IMR-90 (cell line): ENCODE measurements around the gene PCGF2. TPM values are rescaled to one million over a fixed set of nuclear protein-coding genes. Genes with fewer than 3 reads are reported as not detected.

Experiments used
- ATAC-seq: fragments of 200-7000 bp; cut with Tn5 transposase; 2 replicates; pipeline ENCODE4 v1.9.1; 2020; ENCODE audit warnings: low read depth, mild to moderate bottlenecking, moderate library complexity
- BruUV-seq: library from RNA; stranded (reverse); fragments of 400-500 nt; replicated peaks from 2 replicates; lab custom pipeline; 2021; lab: Mats Ljungman, UMichigan
- CTCF ChIA-PET: fragments of 300-600 bp; formaldehyde crosslinking; extraction: SDS; loops from one replicate; lab custom pipeline; 2021; ENCODE audit warnings: antibody characterized with exemption; lab: Yijun Ruan, JAX
- POLR2A ChIA-PET: fragments of 300-600 bp; sonication (Branson Sonifier 250); formaldehyde crosslinking; loops from one replicate; lab custom pipeline; 2022; ENCODE audit warnings: antibody characterized with exemption; ENCODE audit not compliant: unreplicated experiment; lab: Charles Lee
- DNase-seq: peaks from one replicate; pipeline ENCODE4 v3.0.0; 2013
- H2AFZ ChIP-seq: replicated peaks from 2 replicates; pipeline ENCODE3; 2013; ENCODE audit warnings: low read length, mild to moderate bottlenecking; ENCODE audit not compliant: poor library complexity
- H2AK5ac ChIP-seq: 2 replicates; pipeline ENCODE4 v1.6.1; 2013; ENCODE audit warnings: low read depth, low read length, inconsistent platforms
- H2AK9ac ChIP-seq: replicated peaks from 2 replicates; pipeline ENCODE3; 2013; ENCODE audit warnings: mild to moderate bottlenecking, low read depth, low read length, moderate library complexity; ENCODE audit not compliant: poor library complexity
- H2BK120ac ChIP-seq: 2 replicates; pipeline ENCODE4 v1.6.1; 2013; ENCODE audit warnings: low read depth, low read length, inconsistent platforms
- H2BK15ac ChIP-seq: 3 replicates; pipeline ENCODE4 v1.6.1; 2013; ENCODE audit warnings: low read depth, low read length, inconsistent platforms
- H2BK20ac ChIP-seq: 2 replicates; pipeline ENCODE4 v1.6.1; 2013; ENCODE audit warnings: low read depth, mild to moderate bottlenecking, inconsistent platforms, low read length, moderate library complexity
- H2BK5ac ChIP-seq: 2 replicates; pipeline ENCODE4 v1.6.1; 2013; ENCODE audit warnings: mild to moderate bottlenecking, low read depth, low read length, inconsistent platforms; ENCODE audit not compliant: poor library complexity, severe bottlenecking
- H3K14ac ChIP-seq: replicated peaks from 2 replicates; pipeline ENCODE4 v1.6.1; 2013; ENCODE audit warnings: low read depth, low read length, inconsistent platforms
- H3K18ac ChIP-seq: 2 replicates; pipeline ENCODE4 v1.6.1; 2013; ENCODE audit warnings: low read depth, low read length, control low read depth
- H3K23ac ChIP-seq: 2 replicates; pipeline ENCODE4 v1.6.1; 2013; ENCODE audit warnings: low read depth, low read length, inconsistent platforms
- H3K27ac ChIP-seq: 2 replicates; pipeline ENCODE4 v1.5.1; 2013; ENCODE audit warnings: mild to moderate bottlenecking, control low read depth, low read length; ENCODE audit not compliant: insufficient read depth
- H3K27me3 ChIP-seq: 2 replicates; pipeline ENCODE4 v1.6.1; 2013; ENCODE audit warnings: low read length; ENCODE audit not compliant: control insufficient read depth, insufficient read depth
- H3K36me3 ChIP-seq: 2 replicates; pipeline ENCODE4 v1.6.1; 2013; ENCODE audit warnings: low read length, mixed read lengths; ENCODE audit not compliant: control insufficient read depth, insufficient read depth
- H3K4ac ChIP-seq: 2 replicates; pipeline ENCODE4 v1.6.1; 2013; ENCODE audit warnings: low read depth, low read length, inconsistent platforms
- H3K4me1 ChIP-seq: 2 replicates; pipeline ENCODE4 v1.6.1; 2013; ENCODE audit warnings: low read length, mixed read lengths; ENCODE audit not compliant: control insufficient read depth, insufficient read depth
- H3K4me2 ChIP-seq: 2 replicates; pipeline ENCODE4 v1.6.1; 2013; ENCODE audit warnings: low read depth, mild to moderate bottlenecking, control low read depth, low read length, moderate library complexity
- H3K4me3 ChIP-seq: 2 replicates; pipeline ENCODE4 v1.5.1; 2013; ENCODE audit warnings: low read depth, mild to moderate bottlenecking, control low read depth, low read length, moderate library complexity; ENCODE audit not compliant: insufficient read depth
- H3K56ac ChIP-seq: 2 replicates; pipeline ENCODE4 v1.6.1; 2013; ENCODE audit warnings: low read length, inconsistent platforms; ENCODE audit not compliant: insufficient read depth; ENCODE audit errors: extremely low read depth
- H3K79me1 ChIP-seq, 2 experiments: 2 replicates each; pipeline ENCODE4 v1.6.1; 2013; ENCODE audit warnings: low read length in 2 of 2, inconsistent platforms in 1 of 2, low read depth in 1 of 2
- H3K9ac ChIP-seq: 2 replicates; pipeline ENCODE4 v1.6.1; 2013; ENCODE audit warnings: low read depth, low read length, control low read depth
- H3K9me1 ChIP-seq: 2 replicates; pipeline ENCODE4 v1.6.1; 2013; ENCODE audit warnings: low read length, inconsistent platforms; ENCODE audit not compliant: insufficient read depth
- H3K9me3 ChIP-seq: 2 replicates; pipeline ENCODE4 v1.6.1; 2013; ENCODE audit warnings: low read length; ENCODE audit not compliant: control insufficient read depth, insufficient read depth
- H4K20me1 ChIP-seq: 2 replicates; pipeline ENCODE4 v1.6.1; 2013; ENCODE audit warnings: low read length, inconsistent platforms; ENCODE audit not compliant: insufficient read depth
- H4K5ac ChIP-seq: 2 replicates; pipeline ENCODE4 v1.6.1; 2013; ENCODE audit warnings: mild to moderate bottlenecking, low read depth, low read length, control low read depth
- H4K8ac ChIP-seq, 2 experiments: 2 replicates each; pipeline ENCODE4 v1.6.1; 2013; ENCODE audit warnings: low read depth in 2 of 2, low read length in 2 of 2, control low read depth in 1 of 2, inconsistent platforms in 1 of 2
- H4K91ac ChIP-seq: 2 replicates; pipeline ENCODE4 v1.6.1; 2013; ENCODE audit warnings: low read depth, low read length, inconsistent platforms; ENCODE audit not compliant: insufficient read depth
- BHLHE40 ChIP-seq: fragments of 150-350 bp; IDR thresholded peaks from 2 replicates; pipeline ENCODE4 v1.6.1; 2016; ENCODE audit warnings: mild to moderate bottlenecking, low read depth, low read length
- CEBPB ChIP-seq: IDR thresholded peaks from 2 replicates; pipeline ENCODE4 v1.6.1; 2012; ENCODE audit warnings: low read depth, low read length, improper control_type of control experiment
- CHD1 ChIP-seq: IDR thresholded peaks from 2 replicates; pipeline ENCODE4 v1.6.1; 2012; ENCODE audit warnings: low read depth, low read length, improper control_type of control experiment
- CTCF ChIP-seq: conservative IDR thresholded peaks from 2 replicates; pipeline ENCODE4 v1.5.1; 2012; ENCODE audit warnings: mild to moderate bottlenecking, low read depth, low read length, improper control_type of control experiment
- ELK1 ChIP-seq: fragments of 150-350 bp; IDR thresholded peaks from 2 replicates; pipeline ENCODE4 v1.6.1; 2016; ENCODE audit warnings: low read depth, mild to moderate bottlenecking, low read length, moderate library complexity, borderline replicate concordance
- FOS ChIP-seq: fragments of 150-350 bp; IDR thresholded peaks from 2 replicates; pipeline ENCODE4 v1.6.1; 2016; ENCODE audit warnings: low read depth, low read length
- MAFK ChIP-seq: IDR thresholded peaks from 2 replicates; pipeline ENCODE4 v1.6.1; 2012; ENCODE audit warnings: low read depth, low read length, improper control_type of control experiment
- MAZ ChIP-seq: IDR thresholded peaks from 2 replicates; pipeline ENCODE4 v1.6.1; 2012; ENCODE audit warnings: low read depth, mild to moderate bottlenecking, low read length, improper control_type of control experiment, moderate library complexity, borderline replicate concordance
- MXI1 ChIP-seq: IDR thresholded peaks from 2 replicates; pipeline ENCODE4 v1.6.1; 2012; ENCODE audit warnings: low read depth, mild to moderate bottlenecking, low read length, moderate library complexity, borderline replicate concordance
- NFE2L2 ChIP-seq: fragments of 150-350 bp; IDR thresholded peaks from 2 replicates; pipeline ENCODE4 v1.6.1; 2016; ENCODE audit warnings: low read depth, mild to moderate bottlenecking, low read length
- POLR2A ChIP-seq: IDR thresholded peaks from 2 replicates; pipeline ENCODE4 v1.6.1; 2012; ENCODE audit warnings: mild to moderate bottlenecking, low read depth, low read length
- RAD21 ChIP-seq: IDR thresholded peaks from 2 replicates; pipeline ENCODE4 v1.6.1; 2012; ENCODE audit warnings: low read length, improper control_type of control experiment
- RCOR1 ChIP-seq: IDR thresholded peaks from 2 replicates; pipeline ENCODE4 v1.6.1; 2012; ENCODE audit warnings: mild to moderate bottlenecking, low read length, improper control_type of control experiment; ENCODE audit not compliant: insufficient replicate concordance
- RFX5 ChIP-seq: IDR thresholded peaks from 2 replicates; pipeline ENCODE4 v1.8.0; 2012; ENCODE audit warnings: low read depth, mild to moderate bottlenecking, low read length, moderate library complexity
- SMC3 ChIP-seq: fragments of 150-350 bp; IDR thresholded peaks from 2 replicates; pipeline ENCODE4 v1.6.1; 2016; ENCODE audit warnings: low read depth, mild to moderate bottlenecking, antibody characterized with exemption, low read length, moderate library complexity
- USF2 ChIP-seq: fragments of 150-350 bp; IDR thresholded peaks from 2 replicates; pipeline ENCODE4 v1.6.1; 2017; ENCODE audit warnings: mild to moderate bottlenecking, antibody characterized with exemption, low read length, low read depth
- WGBS, 2 experiments: methylation state at CpG; one replicate each; pipeline versions ENCODE4 v1.1.5 to v1.1.7; 2013; ENCODE audit warnings: missing lambda C conversion rate in 2 of 2; ENCODE audit not compliant: insufficient read length in 1 of 2; ENCODE audit errors: extremely low coverage in 2 of 2; 5-methylcytosine and 5-hydroxymethylcytosine counted together
- dilution Hi-C: fragments of 300-500 bp; cut with HindIII; formaldehyde crosslinking; loops from one replicate; pipeline ENCODE4 v1.14.3; 2018; ENCODE audit warnings: low sequenced_read_pairs; ENCODE audit not compliant: unreplicated experiment
- in situ Hi-C: fragments of 300-500 bp; cut with MboI; formaldehyde crosslinking; loops from 3 replicates; pipeline ENCODE4 v1.14.3; 2019; ENCODE audit warnings: low sequenced_read_pairs, inconsistent platforms, mixed read lengths
- intact Hi-C: fragments of 100-400 bp; cut with micrococcal nuclease; formaldehyde crosslinking; loops from 2 replicates; pipeline ENCODE4 v1.10.0; 2022
- polyA plus RNA-seq, 3 experiments: library from polyadenylated mRNA; depleted of rRNA; stranded (reverse); fragments of >200 nt; gene quantifications; 2 replicates each; pipeline ENCODE4 v1.2.3, GENCODE V29; 2012; ENCODE audit warnings: low replicate concordance in 1 of 3
- total RNA-seq: library from RNA; depleted of rRNA; stranded (reverse); fragments of >200 nt; gene quantifications from 2 replicates; pipeline ENCODE4 v1.2.3, GENCODE V29; 2012

Gene PCGF2
- total and polyA plus RNA-seq, 2 of the 4 experiments (the other 2 are of a cell fraction), result 1.1 to 18.2 TPM

GRCh38 chr17:38766341-38766740 lies 18.2 kb upstream of the PCGF2 start:
- ATAC-seq (no peak), DNase-seq (no peak)
- H4K5ac ChIP-seq, result no peak overlapping the region
- 96% methylated on average over 5 of the region's 5 CpGs; no CpG with 5 or more reads in 1 of the 2 experiments for WGBS, 2 experiments
- H3K56ac ChIP-seq, result no peak overlapping the region
- dilution Hi-C loops (no loop called here), intact Hi-C loops (no loop called here), in situ Hi-C loops (no loop called here)
- H3K4me1 ChIP-seq, result no peaks in the 10 kb centered on the region
- H2BK120ac ChIP-seq, result no peak overlapping the region
- peaks cover 23% of the 10 kb centered on the region; the same call in 1 of the 2 replicates for H4K20me1 ChIP-seq
- H3K36me3 ChIP-seq, result peaks cover 76% of the 10 kb centered on the region
- no peak overlapping the region for H3K4me3 ChIP-seq
- H3K79me1 ChIP-seq, result peaks cover 13 to 39% of the 10 kb centered on the region in 2 experiments
- ChIA-PET POLR2A (interaction anchor here (0.5 kb wide), 1 partner anchor 42 kb away, joined by 6 read pairs; no protein-coding TSS in a partner anchor), CTCF (no interaction called here)
- peaks cover 7% of the 10 kb centered on the region; the same call in 1 of the 2 replicates for H3K9me1 ChIP-seq
- no peak overlapping the region for H4K8ac ChIP-seq
- no peak overlapping the region for H2BK15ac ChIP-seq
- H3K18ac ChIP-seq, result no peak overlapping the region
- no peak overlapping the region for H2AK5ac ChIP-seq
- H3K23ac ChIP-seq, result no peak overlapping the region
- no peak overlapping the region for H2AFZ ChIP-seq
- H3K4ac ChIP-seq, result no peak overlapping the region
- no peak overlapping the region for H4K91ac ChIP-seq
- no peaks in the 10 kb centered on the region for H3K27me3 ChIP-seq
- no TSS peak for BruUV-seq
- no peak overlapping the region for H2BK20ac ChIP-seq
- no peak overlapping the region for H2BK5ac ChIP-seq
- H3K14ac ChIP-seq, result no peak overlapping the region
- H3K9me3 ChIP-seq, result no peaks in the 10 kb centered on the region
- H3K9ac ChIP-seq, result no peak overlapping the region
- no peak overlapping the region for H3K27ac ChIP-seq
- no peak overlapping the region for H3K4me2 ChIP-seq
- TF ChIP-seq CEBPB (no peak), POLR2A (no peak), CHD1 (no peak), MAZ (no peak), NFE2L2 (no peak), USF2 (no peak), FOS (no peak), CTCF (no peak), RFX5 (no peak), SMC3 (no peak), ELK1 (no peak), RCOR1 (no peak), BHLHE40 (no peak), MAFK (no peak), MXI1 (no peak), RAD21 (no peak)
- H2AK9ac ChIP-seq, result no peak overlapping the region
